Esophagus squamous epithelium (tissue), 5 donors: ENCODE results near the gene METTL4. TPM values are rescaled to one million over a fixed set of nuclear protein-coding genes. Genes with fewer than 3 reads are reported as not detected.

Experiments
- DNase-seq: peaks from one replicate; lab custom pipeline; 2025; lab: John Stamatoyannopoulos, UW
- H3K27ac ChIP-seq, 4 donors: fragments of 200-600 bp; sonication (generic); one replicate each; pipeline ENCODE4 v1.5.1; 2016 to 2019; ENCODE audit warnings: mild to moderate bottlenecking in 1 of 4
- H3K27me3 ChIP-seq, 4 donors: fragments of 200-600 bp; sonication (generic); 1 replicate in 3 of 4; 2 replicates in 1 of 4; pipeline versions ENCODE4 v1.5.1 to v1.6.0; 2017 to 2021; ENCODE audit warnings: antibody characterized with exemption in 1 of 4
- H3K36me3 ChIP-seq, 3 donors: fragments of 200-600 bp; sonication (generic); one replicate each; pipeline ENCODE4 v1.5.1; 2016 to 2019
- H3K4me1 ChIP-seq, 3 donors: fragments of 200-600 bp; sonication (generic); one replicate each; pipeline ENCODE4 v1.5.1; 2017 to 2019
- H3K4me3 ChIP-seq, 4 donors: fragments of 200-600 bp; sonication (generic); 1 replicate in 3 of 4; 2 replicates in 1 of 4; pipeline ENCODE4 v1.5.1; 2016 to 2019; ENCODE audit warnings: mild to moderate bottlenecking in 2 of 4, moderate library complexity in 1 of 4
- H3K9me3 ChIP-seq, 3 donors: fragments of 200-600 bp; sonication (generic); one replicate each; pipeline ENCODE4 v1.5.1; 2016 to 2019
- CTCF ChIP-seq, 6 experiments: fragments of 450-650 bp in 4 of 6; fragments of 200-600 bp in 2 of 6; sonication (generic) in 2 of 6; IDR thresholded peaks; one replicate each; pipeline ENCODE4 v1.5.1; 2016 to 2019; ENCODE audit warnings: antibody characterized with exemption in 6 of 6, mild to moderate bottlenecking in 4 of 6, moderate library complexity in 4 of 6
- POLR2A ChIP-seq, 4 donors: fragments of 450-650 bp; IDR thresholded peaks; one replicate each; pipeline ENCODE4 v1.6.1; 2017; ENCODE audit warnings: antibody characterized with exemption in 4 of 4, mild to moderate bottlenecking in 4 of 4, moderate library complexity in 3 of 4
- WGBS, 2 donors: methylation state at CpG; one replicate each; pipeline ENCODE4 v1.1.5; 2018; 5-methylcytosine and 5-hydroxymethylcytosine counted together
- intact Hi-C: fragments of 100-400 bp; cut with DNase I; formaldehyde crosslinking; loops from one replicate; pipeline ENCODE4 v1.15.0; 2022
- total RNA-seq, 4 donors: library from RNA; depleted of rRNA; stranded (reverse); fragments of >200 nt; gene quantifications; one replicate each; pipeline ENCODE4 v1.1.0, GENCODE V29; 2016
- donor health status: DM: yes; HTN: yes; CAD: no.

Gene METTL4
- total RNA-seq, 4 donors from 2014 or later, result 1.8 to 6.7 (median 4.4) TPM

GRCh38 chr18:2568129-2568528 lies 3.2 kb downstream of the METTL4 start:
- H3K4me3 ChIP-seq, result no peak overlapping the region
- intact Hi-C loops, result no loop called here
- WGBS, 2 donors, result 85 to 91% methylated on average over 3 to 5 of the region's 6 CpGs
- H3K36me3 ChIP-seq, result peaks cover 0 to 25% (median 0%) of the 10 kb centered on the region in 3 donors
- peaks cover 6 to 34% (median 11%) of the 10 kb centered on the region in 3 donors for H3K4me1 ChIP-seq
- H3K9me3 ChIP-seq, result no peaks in the 10 kb centered on the region
- no peak for DNase-seq
- no peak overlapping the region for H3K27ac ChIP-seq
- no peak for TF ChIP-seq POLR2A (IDR thresholded peaks at IDR 0.05)
- no peak for TF ChIP-seq CTCF (IDR thresholded peaks at IDR 0.05)
- no peaks in the 10 kb centered on the region for H3K27me3 ChIP-seq

- Histone ChIP-seq H3K27ac (no peak overlapping the region), H3K9me3 (no peaks in the 10 kb centered on the region), H3K27me3 (no peaks in the 10 kb centered on the region), H3K4me1 (peaks cover 0 to 4% (median 0%) of the 10 kb centered on the region in 3 donors), H3K36me3 (peaks cover 0 to 52% (median 0%) of the 10 kb centered on the region in 3 donors), H3K4me3 (no peak overlapping the region)
- DNase-seq, result no peak
- WGBS, 2 donors, result 95 to 100% methylated on average over 1 of the region's 1 CpG
- intact Hi-C loops, result no loop called here
- TF ChIP-seq POLR2A (IDR thresholded peaks at IDR 0.05), result no peak
- no peak for TF ChIP-seq CTCF (IDR thresholded peaks at IDR 0.05)
Observed at GRCh38 chr18:2564373-2564772, 6.9 kb downstream of the METTL4 start.

GRCh38 chr18:2559249-2559648 lies 12.1 kb downstream of the METTL4 start:
- Histone ChIP-seq H3K4me1 (no peaks in the 10 kb centered on the region), H3K4me3 (no peak overlapping the region), H3K36me3 (peaks cover 0 to 36% (median 0%) of the 10 kb centered on the region in 3 donors), H3K27ac (no peak overlapping the region), H3K9me3 (no peaks in the 10 kb centered on the region), H3K27me3 (no peaks in the 10 kb centered on the region)
- TF ChIP-seq POLR2A (IDR thresholded peaks at IDR 0.05) (no peak), CTCF (IDR thresholded peaks at IDR 0.05) (no peak)
- 87 to 92% methylated on average over 1 of the region's 1 CpG for WGBS, 2 donors
- DNase-seq, result no peak
- intact Hi-C loops, result no loop called here

GRCh38 chr18:2557536-2557935 lies 13.8 kb downstream of the METTL4 start:
- Histone ChIP-seq H3K36me3 (peaks cover 0 to 28% (median 0%) of the 10 kb centered on the region in 3 donors), H3K9me3 (no peaks in the 10 kb centered on the region), H3K27me3 (no peaks in the 10 kb centered on the region), H3K4me1 (no peaks in the 10 kb centered on the region), H3K4me3 (no peak overlapping the region), H3K27ac (no peak overlapping the region)
- DNase-seq, result no peak
- no peak for TF ChIP-seq POLR2A (IDR thresholded peaks at IDR 0.05)
- no peak for TF ChIP-seq CTCF (IDR thresholded peaks at IDR 0.05)
- WGBS, 2 donors, result 50 to 100% methylated on average over 1 of the region's 1 CpG
- intact Hi-C loops, result no loop called here

GRCh38 chr18:2555895-2556294 lies 15.4 kb downstream of the METTL4 start:
- no peaks in the 10 kb centered on the region for H3K27me3 ChIP-seq
- TF ChIP-seq CTCF (IDR thresholded peaks at IDR 0.05), result no peak
- no peak for TF ChIP-seq POLR2A (IDR thresholded peaks at IDR 0.05)
- H3K36me3 ChIP-seq, result peaks cover 0 to 24% (median 0%) of the 10 kb centered on the region in 3 donors
- no peaks in the 10 kb centered on the region for H3K9me3 ChIP-seq
- no peaks in the 10 kb centered on the region for H3K4me1 ChIP-seq
- no peak overlapping the region for H3K27ac ChIP-seq
- no peak for DNase-seq
- H3K4me3 ChIP-seq, result no peak overlapping the region
- WGBS, 2 donors, result 80 to 81% methylated on average over 3 to 4 of the region's 4 CpGs
- intact Hi-C loops, result no loop called here
